G401 (cell line): ENCODE measurements around the gene MUC5B. TPM values are rescaled to one million over a fixed set of nuclear protein-coding genes. Genes with fewer than 3 reads are reported as not detected.
"Not testable (repeated sequence)": the region's sequence is repeated elsewhere in the genome, so short reads cannot be mapped to it uniquely, and the experiment has no call there.

ENCODE experiments used
- DNase-seq: peaks from one replicate; pipeline ENCODE4 v3.0.0-alpha.2; 2015; ENCODE audit warnings: low spot score
- in situ Hi-C: cut with HindIII; loops from 2 replicates; pipeline ENCODE4 v1.10.0; 2016; ENCODE audit warnings: low sequenced_read_pairs, mixed read lengths
- total RNA-seq: library from RNA; depleted of rRNA; stranded (reverse); fragments of >200 nt; shearing (Covaris generic); gene quantifications from 2 replicates; pipeline ENCODE4 v1.2.3, GENCODE V29; 2014

MUC5B gene
- total RNA-seq, 1 experiment from 2014 or later, result not detected

GRCh38 chr11:1184139-1184538 lies 38.7 kb upstream of the MUC5B start:
- DNase-seq, in situ Hi-C loops: not testable (repeated sequence)

GRCh38 chr11:1188451-1189130 lies 34.3 kb upstream of the MUC5B start:
- DNase-seq, in situ Hi-C loops: not testable (repeated sequence)

GRCh38 chr11:1189816-1190215 lies 33.0 kb upstream of the MUC5B start:
- in situ Hi-C loops, result not testable (repeated sequence)

GRCh38 chr11:1191786-1192470 lies 30.9 kb upstream of the MUC5B start:
- DNase-seq, in situ Hi-C loops: not testable (repeated sequence)

More at GRCh38 chr11:1189816-1190215, 33.0 kb upstream of the MUC5B start:
- not testable (repeated sequence) for DNase-seq

GRCh38 chr11:1192741-1193325 lies 30.0 kb upstream of the MUC5B start:
- no peak for DNase-seq
- in situ Hi-C loops, result no loop called here

- DNase-seq, result no peak
- in situ Hi-C loops, result no loop called here
Measured at GRCh38 chr11:1193326-1194230, 29.3 kb upstream of the MUC5B start.

- DNase-seq, result no peak
- in situ Hi-C loops, result no loop called here
Measured at GRCh38 chr11:1194231-1194976, 28.5 kb upstream of the MUC5B start.

- in situ Hi-C loops, result no loop called here
- DNase-seq, result no peak
Measured at GRCh38 chr11:1194977-1195681, 27.7 kb upstream of the MUC5B start.

- in situ Hi-C loops, result no loop called here
- DNase-seq, result no peak
Measured at GRCh38 chr11:1195682-1196515, 27.0 kb upstream of the MUC5B start.

GRCh38 chr11:1196516-1197391 lies 26.1 kb upstream of the MUC5B start:
- no peak for DNase-seq
- in situ Hi-C loops, result no loop called here

- DNase-seq, result no peak
- in situ Hi-C loops, result no loop called here
Measured at GRCh38 chr11:1197431-1197885, 25.4 kb upstream of the MUC5B start.

- in situ Hi-C loops, result no loop called here
- no peak for DNase-seq
Measured at GRCh38 chr11:1197886-1198560, 24.8 kb upstream of the MUC5B start.

GRCh38 chr11:1198561-1199240 lies 24.2 kb upstream of the MUC5B start:
- DNase-seq, result no peak
- in situ Hi-C loops, result no loop called here

GRCh38 chr11:1199241-1199750 lies 23.6 kb upstream of the MUC5B start:
- in situ Hi-C loops, result no loop called here
- no peak for DNase-seq
